Activated CD8-positive, alpha-beta T cell treated with anti-CD3 and anti-CD28 coated beads for 36 hours (primary cell): ENCODE measurements around the gene ACSF2. TPM values are rescaled to one million over a fixed set of nuclear protein-coding genes. Genes with fewer than 3 reads are reported as not detected.
A peak's percentile ranks its signal among the peaks of the same experiment; 100 is the strongest.

Source experiments
- ATAC-seq: fragments of 200-7000 bp; cut with Tn5 transposase; one replicate; pipeline ENCODE4 v1.10.0; 2021; ENCODE audit warnings: mild to moderate bottlenecking, moderate library complexity
- CTCF ChIA-PET: fragments of 350-600 bp; sonication (Branson Sonifier 250); formaldehyde crosslinking; loops from one replicate; lab custom pipeline; 2021; ENCODE audit warnings: antibody characterized with exemption; lab: Charles Lee
- POLR2A ChIA-PET: fragments of 350-600 bp; sonication (Branson Sonifier 250); formaldehyde crosslinking; loops from one replicate; lab custom pipeline; 2021; ENCODE audit warnings: antibody characterized with exemption; lab: Charles Lee
- DNase-seq: peaks from one replicate; pipeline ENCODE4 v3.0.0-alpha.2; 2020
- H3K27ac Mint-ChIP-seq: one replicate; pipeline ENCODE4 v1.8.0; 2021; ENCODE audit warnings: mild to moderate bottlenecking, mixed read lengths
- H3K27me3 Mint-ChIP-seq: one replicate; pipeline ENCODE4 v1.8.0; 2021; ENCODE audit warnings: mixed read lengths
- H3K36me3 Mint-ChIP-seq: one replicate; pipeline ENCODE4 v1.8.0; 2021; ENCODE audit warnings: low read depth, mixed read lengths
- H3K4me1 Mint-ChIP-seq: one replicate; pipeline ENCODE4 v1.8.0; 2021; ENCODE audit warnings: low read depth, mixed read lengths
- H3K4me3 Mint-ChIP-seq: one replicate; pipeline ENCODE4 v1.8.0; 2021; ENCODE audit warnings: mild to moderate bottlenecking, moderate library complexity, mixed read lengths
- H3K9me3 Mint-ChIP-seq: one replicate; pipeline ENCODE4 v1.8.0; 2021; ENCODE audit warnings: mixed read lengths
- CTCF ChIP-seq: fragments of 200-600 bp; IDR thresholded peaks from one replicate; pipeline ENCODE4 v1.8.0; 2022; ENCODE audit warnings: antibody characterized with exemption, mild to moderate bottlenecking
- intact Hi-C: fragments of 100-400 bp; cut with micrococcal nuclease; formaldehyde crosslinking; loops from one replicate; pipeline ENCODE4 v1.10.0; 2022
- total RNA-seq, 2 experiments: library from RNA; stranded (reverse); gene quantifications; one replicate each; pipeline ENCODE4 v1.2.3, GENCODE V29; 2021

The ACSF2 gene
- total RNA-seq: 10 to 100 TPM; 14.5 to 17.5 TPM

GRCh38 chr17:50425682-50426471, at the start of gene ACSF2:
Gene ACSF2, plus strand, starts transcription at chr17:50426218. Its CDS starts 44 bp downstream, at chr17:50426262.
- Mint-ChIP-seq H3K9me3 (no peaks in the 10 kb centered on the region), H3K27me3 (no peaks in the 10 kb centered on the region), H3K36me3 (no peaks in the 10 kb centered on the region), H3K27ac (peak within 1 kb of the TSS; percentile 77), H3K4me1 (peaks cover 34% of the 10 kb centered on the region), H3K4me3 (peak within 1 kb of the TSS; percentile 80)
- POLR2A ChIA-PET: interaction anchor here (1.1 to 2.0 kb wide), 5 partner anchors 10 to 53 kb away, joined by 3 to 5 read pairs (median 4); partner anchors contain the start of genes LRRC59 and RSAD1
- CTCF ChIA-PET: interaction anchor here (0.9 to 2.0 kb wide), 4 partner anchors 28 to 225 kb away, joined by 3 to 15 read pairs (median 4); partner anchors contain the start of gene LRRC59
- TF ChIP-seq CTCF: no peak
- intact Hi-C loops: no loop called here
- ATAC-seq: peak; percentile 85
- DNase-seq: peak; percentile 79

GRCh38 chr17:50379351-50380132, 46.5 kb upstream of the ACSF2 start:
- DNase-seq: no peak
- intact Hi-C loops: no loop called here
- H3K4me3 Mint-ChIP-seq: no peak overlapping the region
- H3K4me1 Mint-ChIP-seq: no peaks in the 10 kb centered on the region
- no peaks in the 10 kb centered on the region for H3K27me3 Mint-ChIP-seq
- ATAC-seq: no peak
- no peak for TF ChIP-seq CTCF
- POLR2A ChIA-PET: interaction anchor here (0.7 to 2.1 kb wide), 4 partner anchors 11 to 18 kb away, joined by 3 to 9 read pairs (median 6); partner anchors contain the start of gene LRRC59
- peaks cover 54% of the 10 kb centered on the region for H3K36me3 Mint-ChIP-seq
- CTCF ChIA-PET: interaction anchor here (1.0 to 1.7 kb wide), 3 partner anchors 16 to 19 kb away, joined by 3 to 9 read pairs (median 3); no protein-coding TSS in a partner anchor
- H3K27ac Mint-ChIP-seq: no peak overlapping the region
- no peaks in the 10 kb centered on the region for H3K9me3 Mint-ChIP-seq

- Mint-ChIP-seq H3K27ac (no peak overlapping the region), H3K36me3 (peaks cover 57% of the 10 kb centered on the region), H3K4me3 (no peak overlapping the region), H3K9me3 (no peaks in the 10 kb centered on the region), H3K4me1 (no peaks in the 10 kb centered on the region), H3K27me3 (no peaks in the 10 kb centered on the region)
- no peak for ATAC-seq
- ChIA-PET POLR2A (interaction anchor here (0.6 to 2.1 kb wide), 8 partner anchors 10 to 120 kb away, joined by 3 to 9 read pairs (median 5); partner anchors contain the start of gene LRRC59), CTCF (interaction anchor here (0.8 to 3.5 kb wide), 5 partner anchors 10 to 26 kb away, joined by 3 to 22 read pairs (median 9); partner anchors contain the start of gene LRRC59)
- intact Hi-C loops: no loop called here
- no peak for TF ChIP-seq CTCF
- no peak for DNase-seq
Observed at GRCh38 chr17:50380369-50381259, 45.4 kb upstream of the ACSF2 start.

GRCh38 chr17:50381260-50381815, 44.7 kb upstream of the ACSF2 start:
- ATAC-seq (no peak), DNase-seq (no peak)
- Mint-ChIP-seq H3K36me3 (peaks cover 54% of the 10 kb centered on the region), H3K27ac (no peak overlapping the region), H3K4me3 (no peak overlapping the region), H3K9me3 (no peaks in the 10 kb centered on the region), H3K27me3 (no peaks in the 10 kb centered on the region), H3K4me1 (no peaks in the 10 kb centered on the region)
- ChIA-PET CTCF (interaction anchor here (0.8 to 3.5 kb wide), 4 partner anchors 10 to 27 kb away, joined by 3 to 22 read pairs (median 8); partner anchors contain the start of gene LRRC59), POLR2A (interaction anchor here (0.6 to 4.7 kb wide), 9 partner anchors 8 to 120 kb away, joined by 3 to 34 read pairs (median 3); partner anchors contain the start of genes EME1, LRRC59, MRPL27 and RSAD1)
- intact Hi-C loops: no loop called here
- no peak for TF ChIP-seq CTCF
